Mucosa of rectum (tissue), 2 donors: Measurements from ENCODE around the gene IFIT3.

Source experiments
- H3K27ac ChIP-seq, 2 donors: one replicate each; pipeline ENCODE4 v1.7.0; 2013; ENCODE audit warnings: inconsistent platforms in 2 of 2, low read depth in 2 of 2, low read length in 2 of 2
- H3K27me3 ChIP-seq, 2 donors: one replicate each; pipeline ENCODE4 v1.7.0; 2013; ENCODE audit warnings: low read length in 2 of 2; ENCODE audit not compliant: control insufficient read depth in 2 of 2, insufficient read depth in 2 of 2
- H3K36me3 ChIP-seq, 2 donors: one replicate each; pipeline ENCODE4 v1.7.0; 2013; ENCODE audit warnings: low read length in 2 of 2; ENCODE audit not compliant: control insufficient read depth in 2 of 2, insufficient read depth in 2 of 2
- H3K4me1 ChIP-seq, 2 donors: one replicate each; pipeline ENCODE4 v1.7.0; 2013; ENCODE audit warnings: low read length in 2 of 2, mild to moderate bottlenecking in 1 of 2; ENCODE audit not compliant: control insufficient read depth in 2 of 2, insufficient read depth in 2 of 2
- H3K4me3 ChIP-seq, 2 donors: one replicate each; pipeline ENCODE4 v1.7.0; 2013; ENCODE audit warnings: low read length in 2 of 2
- H3K9ac ChIP-seq, 2 donors: one replicate each; pipeline ENCODE4 v1.7.0; 2013; ENCODE audit warnings: low read length in 2 of 2, low read depth in 1 of 2, mild to moderate bottlenecking in 1 of 2
- H3K9me3 ChIP-seq, 2 donors: one replicate each; pipeline ENCODE4 v1.7.0; 2013; ENCODE audit warnings: low read length in 2 of 2; ENCODE audit not compliant: control insufficient read depth in 2 of 2
- donor health status: healthy.
- donor health status: Normal muscosa, but diverticular disease.

The IFIT3 gene

DNA sequence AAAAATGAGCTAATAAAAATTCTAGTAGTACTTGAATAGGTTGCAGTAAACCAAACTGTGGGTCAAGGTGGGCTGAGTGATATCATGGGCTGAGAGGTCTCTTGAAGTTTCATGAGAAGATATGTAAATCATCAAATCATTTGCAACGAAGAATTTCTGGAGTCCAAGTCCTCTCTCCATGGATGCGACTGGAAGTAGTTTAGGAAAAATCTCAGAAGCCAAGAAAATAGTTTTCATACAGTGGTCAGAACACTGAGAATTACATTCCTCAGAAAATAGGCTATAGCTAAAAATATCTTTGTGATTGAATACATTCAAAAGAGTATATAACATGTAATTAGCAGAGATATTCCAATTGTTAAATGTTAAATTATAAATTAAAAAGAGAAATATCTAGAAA lies 61.0 kb downstream of the IFIT3 start:
- no peaks in the 10 kb centered on the region for H3K36me3 ChIP-seq
- no peak overlapping the region for H3K9ac ChIP-seq
- H3K4me1 ChIP-seq: peaks cover 9% of the 10 kb centered on the region in 2 donors
- H3K4me3 ChIP-seq: no peak overlapping the region
- no peaks in the 10 kb centered on the region for H3K9me3 ChIP-seq
- no peaks in the 10 kb centered on the region for H3K27me3 ChIP-seq
- H3K27ac ChIP-seq: no peak overlapping the region

GRCh38 chr10:89389254-89389653 lies 61.5 kb downstream of the IFIT3 start:
- Histone ChIP-seq H3K27ac (no peak overlapping the region), H3K4me1 (peaks cover 11 to 13% of the 10 kb centered on the region in 2 donors), H3K27me3 (no peaks in the 10 kb centered on the region), H3K36me3 (no peaks in the 10 kb centered on the region), H3K9me3 (no peaks in the 10 kb centered on the region), H3K4me3 (no peak overlapping the region), H3K9ac (no peak overlapping the region)
